ENCODE data around the gene ZNF408. TPM values are rescaled to one million over a fixed set of nuclear protein-coding genes. Genes with fewer than 3 reads are reported as not detected.

Gene ZNF408
- polyA plus RNA-seq, 1 of the 3 experiments (the other 2 are of a cell fraction) = 7.1 TPM

DNA sequence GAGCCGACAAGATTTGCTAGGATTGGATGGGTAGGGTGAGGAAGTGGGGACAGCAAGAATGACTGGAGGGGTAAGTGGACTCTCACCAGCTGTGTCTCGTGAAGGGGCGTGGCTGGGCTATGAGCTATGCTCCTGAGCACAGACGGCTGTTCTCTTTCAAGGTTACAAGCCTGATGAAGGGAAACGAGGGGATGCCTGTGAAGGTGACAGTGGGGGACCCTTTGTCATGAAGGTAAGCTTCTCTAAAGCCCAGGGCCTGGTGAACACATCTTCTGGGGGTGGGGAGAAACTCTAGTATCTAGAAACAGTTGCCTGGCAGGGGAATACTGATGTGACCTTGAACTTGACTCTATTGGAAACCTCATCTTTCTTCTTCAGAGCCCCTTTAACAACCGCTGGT, 38.1 kb downstream of the ZNF408 start:
- 96% methylated on average over 6 of the region's 6 CpGs for WGBS (ENCODE audit: low lambda C conversion rate)
- H3K9me3 ChIP-seq = no peaks in the 10 kb centered on the region
- no peak overlapping the region for H2AFZ ChIP-seq (ENCODE audit: low read depth)
- peaks cover 19 to 20% of the 10 kb centered on the region in 2 experiments for H3K36me3 ChIP-seq (replicated peaks in 1 of 2; ENCODE audit: control insufficient read depth in 1 of 2, insufficient read depth in 2 of 2, low read length in 1 of 2)
- no peaks in the 10 kb centered on the region for H3K4me1 ChIP-seq (ENCODE audit: control insufficient read depth in 1 of 2, insufficient read depth in 2 of 2, low read depth in 1 of 2, low read length in 1 of 2)
- no peak for DNase-seq
- no peak overlapping the region for H3K4me2 ChIP-seq
- ChIA-PET POLR2A (no interaction called here), CTCF (no interaction called here)
- H3K4me3 ChIP-seq (ENCODE audit: low read depth in 2 of 2, low read length in 1 of 2) = no peak overlapping the region
- H3K9ac ChIP-seq = no peak overlapping the region
- peaks cover 4% of the 10 kb centered on the region for H3F3A ChIP-seq (replicated peaks; ENCODE audit: insufficient read depth)
- no peaks in the 10 kb centered on the region for H3K27me3 ChIP-seq (ENCODE audit: insufficient read depth)
- no peak overlapping the region for H3K27ac ChIP-seq (ENCODE audit: low read depth in 2 of 2, low read length in 1 of 2)
- H3K79me2 ChIP-seq (ENCODE audit: insufficient read depth) = no peaks in the 10 kb centered on the region
- no peaks in the 10 kb centered on the region for H3K9me2 ChIP-seq
- H4K20me1 ChIP-seq (ENCODE audit: insufficient read depth) = no peaks in the 10 kb centered on the region
- TF ChIP-seq NFIC (IDR thresholded peaks at IDR 0.05; ENCODE audit: borderline replicate concordance) (no peak), GABPA (IDR thresholded peaks at IDR 0.05; ENCODE audit: low read depth) (no peak), POLR2AphosphoS5 (IDR thresholded peaks at IDR 0.05; ENCODE audit: low read depth, low read length) (0 out of 2 replicates have a peak, but pooled peaks have one; percentile 17), FOSL2 (IDR thresholded peaks at IDR 0.05; ENCODE audit: borderline replicate concordance, low read depth) (no peak)
- TF ChIP-seq, protein P1, sequence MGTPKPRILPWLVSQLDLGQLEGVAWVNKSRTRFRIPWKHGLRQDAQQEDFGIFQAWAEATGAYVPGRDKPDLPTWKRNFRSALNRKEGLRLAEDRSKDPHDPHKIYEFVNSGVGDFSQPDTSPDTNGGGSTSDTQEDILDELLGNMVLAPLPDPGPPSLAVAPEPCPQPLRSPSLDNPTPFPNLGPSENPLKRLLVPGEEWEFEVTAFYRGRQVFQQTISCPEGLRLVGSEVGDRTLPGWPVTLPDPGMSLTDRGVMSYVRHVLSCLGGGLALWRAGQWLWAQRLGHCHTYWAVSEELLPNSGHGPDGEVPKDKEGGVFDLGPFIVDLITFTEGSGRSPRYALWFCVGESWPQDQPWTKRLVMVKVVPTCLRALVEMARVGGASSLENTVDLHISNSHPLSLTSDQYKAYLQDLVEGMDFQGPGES (IDR thresholded peaks at IDR 0.05; ENCODE audit: low read depth, low read length) = no peak

GRCh38 chr11:46741600-46742484, 41.0 kb downstream of the ZNF408 start:
- Histone ChIP-seq H3K4me2 (no peak overlapping the region), H4K20me1 (ENCODE audit: insufficient read depth) (no peaks in the 10 kb centered on the region), H3K9ac (no peak overlapping the region), H3K9me2 (no peaks in the 10 kb centered on the region), H3F3A (replicated peaks; ENCODE audit: insufficient read depth) (peaks cover 4% of the 10 kb centered on the region), H2AFZ (ENCODE audit: low read depth) (no peak overlapping the region), H3K4me1 (ENCODE audit: control insufficient read depth in 1 of 2, insufficient read depth in 2 of 2, low read depth in 1 of 2, low read length in 1 of 2) (no peaks in the 10 kb centered on the region), H3K36me3 (replicated peaks in 1 of 2; ENCODE audit: control insufficient read depth in 1 of 2, insufficient read depth in 2 of 2, low read length in 1 of 2) (peaks cover 41 to 46% of the 10 kb centered on the region in 2 experiments), H3K9me3 (no peaks in the 10 kb centered on the region), H3K27me3 (ENCODE audit: insufficient read depth) (no peaks in the 10 kb centered on the region), H3K27ac (ENCODE audit: low read depth in 2 of 2, low read length in 1 of 2) (no peak overlapping the region), H3K79me2 (ENCODE audit: insufficient read depth) (no peaks in the 10 kb centered on the region), H3K4me3 (ENCODE audit: low read depth in 2 of 2, low read length in 1 of 2) (no peak overlapping the region)
- POLR2A ChIA-PET = no interaction called here
- WGBS (ENCODE audit: low lambda C conversion rate) = 74% methylated on average over 12 of the region's 12 CpGs
- TF ChIP-seq, protein P2, sequence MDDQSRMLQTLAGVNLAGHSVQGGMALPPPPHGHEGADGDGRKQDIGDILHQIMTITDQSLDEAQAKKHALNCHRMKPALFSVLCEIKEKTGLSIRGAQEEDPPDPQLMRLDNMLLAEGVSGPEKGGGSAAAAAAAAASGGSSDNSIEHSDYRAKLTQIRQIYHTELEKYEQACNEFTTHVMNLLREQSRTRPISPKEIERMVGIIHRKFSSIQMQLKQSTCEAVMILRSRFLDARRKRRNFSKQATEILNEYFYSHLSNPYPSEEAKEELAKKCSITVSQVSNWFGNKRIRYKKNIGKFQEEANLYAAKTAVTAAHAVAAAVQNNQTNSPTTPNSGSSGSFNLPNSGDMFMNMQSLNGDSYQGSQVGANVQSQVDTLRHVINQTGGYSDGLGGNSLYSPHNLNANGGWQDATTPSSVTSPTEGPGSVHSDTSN (IDR thresholded peaks at IDR 0.05) = no peak
- TF ChIP-seq CTCF (IDR thresholded peaks at IDR 0.05) (no peak), SIN3A (IDR thresholded peaks at IDR 0.05; ENCODE audit: borderline replicate concordance, low read depth, low read length) (no peak), FOXM1 (IDR thresholded peaks at IDR 0.05; ENCODE audit: low read depth) (no peak), RXRA (IDR thresholded peaks at IDR 0.05; ENCODE audit: borderline replicate concordance, low read depth) (no peak), FOSL2 (IDR thresholded peaks at IDR 0.05; ENCODE audit: borderline replicate concordance, low read depth) (no peak), TAF1 (IDR thresholded peaks at IDR 0.05; ENCODE audit: borderline replicate concordance, low read depth, low read length) (no peak), CHD2 (IDR thresholded peaks at IDR 0.05; ENCODE audit: low read length, partially characterized antibody) (no peak), EP300 (IDR thresholded peaks at IDR 0.05; ENCODE audit: borderline replicate concordance in 1 of 2, low read depth in 1 of 2, low read length in 1 of 2) (no peak)
- TF ChIP-seq, protein P3, sequence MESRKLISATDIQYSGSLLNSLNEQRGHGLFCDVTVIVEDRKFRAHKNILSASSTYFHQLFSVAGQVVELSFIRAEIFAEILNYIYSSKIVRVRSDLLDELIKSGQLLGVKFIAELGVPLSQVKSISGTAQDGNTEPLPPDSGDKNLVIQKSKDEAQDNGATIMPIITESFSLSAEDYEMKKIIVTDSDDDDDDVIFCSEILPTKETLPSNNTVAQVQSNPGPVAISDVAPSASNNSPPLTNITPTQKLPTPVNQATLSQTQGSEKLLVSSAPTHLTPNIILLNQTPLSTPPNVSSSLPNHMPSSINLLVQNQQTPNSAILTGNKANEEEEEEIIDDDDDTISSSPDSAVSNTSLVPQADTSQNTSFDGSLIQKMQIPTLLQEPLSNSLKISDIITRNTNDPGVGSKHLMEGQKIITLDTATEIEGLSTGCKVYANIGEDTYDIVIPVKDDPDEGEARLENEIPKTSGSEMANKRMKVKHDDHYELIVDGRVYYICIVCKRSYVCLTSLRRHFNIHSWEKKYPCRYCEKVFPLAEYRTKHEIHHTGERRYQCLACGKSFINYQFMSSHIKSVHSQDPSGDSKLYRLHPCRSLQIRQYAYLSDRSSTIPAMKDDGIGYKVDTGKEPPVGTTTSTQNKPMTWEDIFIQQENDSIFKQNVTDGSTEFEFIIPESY (IDR thresholded peaks at IDR 0.05; ENCODE audit: borderline replicate concordance, low read depth) = no peak
- CTCF ChIA-PET = no interaction called here
- no peak for DNase-seq
